H1 (cell line): ENCODE data around the gene VWA7. TPM values are rescaled to one million over a fixed set of nuclear protein-coding genes. Genes with fewer than 3 reads are reported as not detected.

Experiments used
- CTCF ChIA-PET: fragments of 300-600 bp; sonication (Branson Sonifier 250); formaldehyde crosslinking; loops from one replicate; lab custom pipeline; 2021; ENCODE audit not compliant: partially characterized antibody; lab: Charles Lee
- POLR2A ChIA-PET: fragments of 300-600 bp; sonication (Branson Sonifier 250); formaldehyde crosslinking; loops from one replicate; lab custom pipeline; 2021; ENCODE audit warnings: inconsistent platforms; ENCODE audit not compliant: partially characterized antibody; lab: Charles Lee
- DNase-seq, 2 experiments: peaks; one replicate each; pipeline versions ENCODE4 v3.0.0 to v3.0.0-alpha.2; 2010 to 2022; ENCODE audit warnings: low spot score in 2 of 2, low read depth in 1 of 2, mixed read lengths in 1 of 2
- FAIRE-seq: peaks from 2 replicates; lab custom pipeline; 2011; peaks lifted over from hg19 to GRCh38; lab: Jason Lieb, UNC
- H2AFZ ChIP-seq: 2 replicates; pipeline ENCODE4 v1.8.1; 2012; ENCODE audit warnings: low read length, inconsistent platforms
- H2AK5ac ChIP-seq: 2 replicates; pipeline ENCODE4 v1.6.1; 2013; ENCODE audit warnings: low read depth, low read length
- H2BK120ac ChIP-seq: replicated peaks from 2 replicates; pipeline ENCODE3; 2013; ENCODE audit warnings: low read depth, low read length, inconsistent platforms
- H2BK12ac ChIP-seq: 2 replicates; pipeline ENCODE4 v1.6.1; 2013; ENCODE audit warnings: low read depth, low read length
- H2BK15ac ChIP-seq: 2 replicates; pipeline ENCODE4 v1.6.1; 2013; ENCODE audit warnings: low read length
- H2BK20ac ChIP-seq: 2 replicates; pipeline ENCODE4 v1.6.1; 2013; ENCODE audit warnings: low read length
- H2BK5ac ChIP-seq: 2 replicates; pipeline ENCODE4 v1.6.1; 2013; ENCODE audit warnings: low read depth, low read length
- H3K14ac ChIP-seq: 2 replicates; pipeline ENCODE4 v1.6.1; 2013; ENCODE audit warnings: inconsistent platforms; ENCODE audit not compliant: insufficient read length
- H3K18ac ChIP-seq: 2 replicates; pipeline ENCODE4 v1.6.1; 2013; ENCODE audit warnings: low read length; ENCODE audit errors: extremely low read depth
- H3K23ac ChIP-seq: 2 replicates; pipeline ENCODE4 v1.6.1; 2013; ENCODE audit warnings: inconsistent platforms; ENCODE audit not compliant: insufficient read length
- H3K23me2 ChIP-seq: 2 replicates; pipeline ENCODE4 v1.6.1; 2013; ENCODE audit warnings: low read depth, low read length
- H3K27ac ChIP-seq: 2 replicates; pipeline ENCODE4 v1.6.1; 2011; ENCODE audit warnings: low read depth, low read length, inconsistent platforms
- H3K27me3 ChIP-seq, 4 experiments: replicated peaks in 1 of 4; 1 replicate in 1 of 4; 2 replicates in 3 of 4; pipeline versions ENCODE4 v1.6.1 to v1.8.1; 2011 to 2013; ENCODE audit warnings: low read length in 3 of 4, mild to moderate bottlenecking in 3 of 4, inconsistent platforms in 2 of 4, mixed read lengths in 2 of 4, moderate library complexity in 1 of 4; ENCODE audit not compliant: control insufficient read depth in 3 of 4, insufficient read depth in 3 of 4; ENCODE audit errors: extremely low read depth in 1 of 4
- H3K36me3 ChIP-seq, 4 experiments: 2 replicates each; pipeline versions ENCODE4 v1.6.1 to v1.8.1; 2011 to 2013; ENCODE audit warnings: mild to moderate bottlenecking in 4 of 4, low read length in 3 of 4, moderate library complexity in 2 of 4, control low read depth in 1 of 4, inconsistent platforms in 1 of 4; ENCODE audit not compliant: insufficient read depth in 4 of 4, control insufficient read depth in 2 of 4
- H3K4ac ChIP-seq: replicated peaks from 2 replicates; pipeline ENCODE3; 2013; ENCODE audit warnings: low read length, low read depth, mixed read lengths, inconsistent platforms; ENCODE audit not compliant: insufficient read length
- H3K4me1 ChIP-seq, 4 experiments: replicated peaks in 1 of 4; 1 replicate in 1 of 4; 2 replicates in 3 of 4; pipeline versions ENCODE4 v1.6.1 to v1.8.1; 2011 to 2013; ENCODE audit warnings: low read length in 3 of 4, inconsistent platforms in 2 of 4, mixed read lengths in 1 of 4; ENCODE audit not compliant: insufficient read depth in 4 of 4, control insufficient read depth in 3 of 4
- H3K4me2 ChIP-seq, 2 experiments: 2 replicates each; pipeline versions ENCODE4 v1.6.1 to v1.8.1; 2011 to 2013; ENCODE audit warnings: low read depth in 2 of 2, low read length in 2 of 2, control low read depth in 1 of 2, inconsistent platforms in 1 of 2, mild to moderate bottlenecking in 1 of 2; ENCODE audit not compliant: insufficient read depth in 1 of 2
- H3K4me3 ChIP-seq, 4 experiments: fragments of 200-600, 300-600 bp in 1 of 4; sonication (generic), shearing (Covaris generic), sonication (Bioruptor Twin) in 1 of 4; 2 replicates each; pipeline versions ENCODE4 v1.5.1 to v1.8.1; 2011 to 2016; ENCODE audit warnings: low read length in 4 of 4, low read depth in 3 of 4, control low read depth in 2 of 4, inconsistent platforms in 2 of 4, mild to moderate bottlenecking in 2 of 4, mixed read lengths in 1 of 4, moderate library complexity in 1 of 4; ENCODE audit not compliant: insufficient read depth in 2 of 4; ENCODE audit errors: extremely low read depth in 1 of 4
- H3K56ac ChIP-seq: replicated peaks from 2 replicates; pipeline ENCODE3; 2013; ENCODE audit warnings: low read depth, mild to moderate bottlenecking, mixed read lengths, low read length, inconsistent platforms; ENCODE audit not compliant: insufficient read length
- H3K79me1 ChIP-seq: 2 replicates; pipeline ENCODE4 v1.6.1; 2013; ENCODE audit warnings: low read depth, low read length, control low read depth
- H3K79me2 ChIP-seq, 2 experiments: 2 replicates each; pipeline versions ENCODE4 v1.6.1 to v1.8.1; 2012 to 2013; ENCODE audit warnings: low read length in 2 of 2, mild to moderate bottlenecking in 2 of 2, inconsistent platforms in 1 of 2; ENCODE audit not compliant: insufficient read depth in 2 of 2, control insufficient read depth in 1 of 2
- H3K9ac ChIP-seq, 4 experiments: replicated peaks in 1 of 4; 1 replicate in 1 of 4; 2 replicates in 3 of 4; pipeline versions ENCODE4 v1.6.1 to v1.8.1; 2011 to 2013; ENCODE audit warnings: low read depth in 3 of 4, low read length in 3 of 4, control low read depth in 2 of 4, mild to moderate bottlenecking in 2 of 4, moderate library complexity in 2 of 4, inconsistent platforms in 1 of 4; ENCODE audit errors: extremely low read depth in 1 of 4
- H3K9me3 ChIP-seq, 2 experiments: 2 replicates each; pipeline versions ENCODE4 v1.6.1 to v1.8.1; 2012 to 2013; ENCODE audit warnings: mild to moderate bottlenecking in 2 of 2, moderate library complexity in 2 of 2, control low read depth in 1 of 2, inconsistent platforms in 1 of 2, low read depth in 1 of 2, low read length in 1 of 2, mixed read lengths in 1 of 2; ENCODE audit not compliant: insufficient read depth in 2 of 2
- H4K20me1 ChIP-seq, 2 experiments: replicated peaks in 1 of 2; 2 replicates each; pipeline versions ENCODE3 to v1.8.1; 2011 to 2013; ENCODE audit warnings: inconsistent platforms in 2 of 2, low read length in 2 of 2, mild to moderate bottlenecking in 1 of 2; ENCODE audit not compliant: insufficient read depth in 2 of 2, control insufficient read depth in 1 of 2
- H4K5ac ChIP-seq: 2 replicates; pipeline ENCODE4 v1.6.1; 2013; ENCODE audit warnings: low read length, low read depth, mixed read lengths, inconsistent platforms; ENCODE audit not compliant: insufficient read length
- H4K8ac ChIP-seq: 2 replicates; pipeline ENCODE4 v1.8.0; 2013; ENCODE audit warnings: mild to moderate bottlenecking, moderate library complexity, low read length, inconsistent platforms; ENCODE audit not compliant: insufficient read depth; ENCODE audit errors: extremely low read depth
- H4K91ac ChIP-seq: replicated peaks from 2 replicates; pipeline ENCODE3; 2013; ENCODE audit warnings: low read length, mixed read lengths, inconsistent platforms; ENCODE audit not compliant: insufficient read length
- ATF2 ChIP-seq: IDR thresholded peaks from 2 replicates; pipeline ENCODE4 v1.6.1; 2012; ENCODE audit warnings: low read length, inconsistent platforms
- E2F6 ChIP-seq: IDR thresholded peaks from 2 replicates; pipeline ENCODE4 v1.6.1; 2012; ENCODE audit warnings: inconsistent platforms
- GABPA ChIP-seq: IDR thresholded peaks from 2 replicates; pipeline ENCODE4 v1.6.1; 2011; ENCODE audit warnings: mild to moderate bottlenecking, low read length, moderate library complexity, borderline replicate concordance; ENCODE audit not compliant: insufficient read depth
- KDM4A ChIP-seq: IDR thresholded peaks from one replicate; pipeline ENCODE4 v1.7.1; 2012; ENCODE audit warnings: low read depth, mild to moderate bottlenecking, moderate library complexity, low read length, inconsistent platforms; ENCODE audit not compliant: severe bottlenecking
- PHF8 ChIP-seq: fragments of 200-600 bp; sonication (generic); conservative IDR thresholded peaks from 2 replicates; pipeline ENCODE4 v1.7.1; 2012; ENCODE audit warnings: low read depth, mild to moderate bottlenecking, inconsistent platforms, low read length, moderate library complexity
- POLR2A ChIP-seq, 2 experiments: IDR thresholded peaks; 1 replicate in 1 of 2; 2 replicates in 1 of 2; pipeline ENCODE4 v1.6.1; 2011; ENCODE audit warnings: low read depth in 2 of 2, low read length in 2 of 2, mild to moderate bottlenecking in 2 of 2; ENCODE audit errors: control extremely low read depth in 1 of 2
- RNF2 ChIP-seq: fragments of 200-900, 300-1000 bp; sonication (generic); IDR thresholded peaks from 2 replicates; pipeline ENCODE4 v1.7.1; 2016; ENCODE audit warnings: borderline replicate concordance, low read depth, mild to moderate bottlenecking, antibody characterized with exemption, low read length; ENCODE audit not compliant: poor library complexity, severe bottlenecking; ENCODE audit errors: missing control alignments
- WGBS, 2 experiments: shearing (Covaris generic) in 1 of 2; methylation state at CpG; one replicate each; pipeline versions ENCODE4 v1.1.6 to v1.1.7; 2013 to 2015; ENCODE audit warnings: low lambda C conversion rate in 2 of 2, mixed read lengths in 2 of 2, inconsistent platforms in 1 of 2, low coverage in 1 of 2, missing lambda C conversion rate in 1 of 2; ENCODE audit not compliant: insufficient replicate concordance in 2 of 2, insufficient coverage in 1 of 2, insufficient read length in 1 of 2; ENCODE audit errors: extremely low coverage in 1 of 2, missing lambda C conversion rate in 1 of 2; 5-methylcytosine and 5-hydroxymethylcytosine counted together
- polyA plus RNA-seq, 7 experiments: library from polyadenylated mRNA; depleted of rRNA in 3 of 7; stranded (reverse) in 5 of 7; unstranded in 2 of 7; fragments of >200 nt in 5 of 7; fragments of 200-250 nt in 2 of 7; gene quantifications; 1 replicate in 5 of 7; 2 replicates in 1 of 7; 4 replicates in 1 of 7; pipeline versions ENCODE4 v1.2.1 to v1.2.3, GENCODE V29; 2011 to 2013; ENCODE audit warnings: missing spikeins in 2 of 7, mixed read lengths in 2 of 7
- total RNA-seq: library from RNA; stranded (reverse); fragmentation: NEBNext Ultra II Directional; extraction: Animal tissue kit (Norgen Biotek cat#: 25700); gene quantifications from 2 replicates; pipeline ENCODE4 v1.2.1, GENCODE V29; 2021

VWA7 gene
- total and polyA plus RNA-seq, 2 of the 8 experiments (the other 6 are each of a cell fraction or from before 2014, with no cell fraction given): 0.82 to 2.1 TPM

DNA sequence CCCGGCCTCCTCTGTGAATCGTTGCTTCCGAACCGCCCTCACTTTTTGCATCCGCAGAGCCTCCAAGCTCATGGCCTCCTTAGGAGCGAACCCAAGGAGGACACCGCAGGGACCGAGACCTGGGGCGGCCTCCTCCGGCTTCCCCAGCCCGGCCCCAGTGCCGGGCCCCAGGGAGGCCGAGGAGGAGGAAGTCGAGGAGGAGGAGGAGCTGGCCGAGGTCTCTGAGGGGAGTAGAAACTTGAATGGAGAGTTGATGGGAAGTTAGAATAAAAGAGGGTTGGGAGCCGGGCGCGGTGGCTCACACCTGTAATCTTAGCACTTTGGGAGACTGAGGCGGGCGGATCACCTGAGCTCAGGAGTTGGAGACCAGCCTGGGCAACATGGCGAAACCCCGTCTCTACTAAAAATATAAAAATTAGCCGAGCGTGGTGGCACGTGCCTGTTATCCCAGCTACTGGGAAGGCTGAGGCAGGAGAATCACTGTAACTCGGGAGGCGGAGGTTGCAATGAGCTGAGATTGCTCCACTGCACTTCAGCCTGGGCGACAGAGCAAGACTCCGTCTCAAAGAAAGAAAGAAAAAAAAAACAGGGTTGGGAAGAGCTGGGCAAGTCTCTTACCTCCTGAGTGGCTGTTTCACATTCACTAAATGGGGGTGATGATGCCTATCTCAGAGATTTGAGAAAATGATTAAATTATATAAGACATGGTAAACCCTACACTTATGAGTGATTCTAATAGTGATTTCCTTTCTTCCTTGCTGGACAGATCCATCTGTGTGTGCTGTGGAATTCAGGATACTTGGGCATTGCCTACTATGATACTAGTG is 36.5 kb downstream of the VWA7 start:
- ChIA-PET CTCF (interaction anchor here (0.8 to 5.9 kb wide), 14 partner anchors 11 to 160 kb away, joined by 3 to 52 read pairs (median 4); partner anchors contain the start of genes DDAH2, MPIG6B, SAPCD1 and VARS1), POLR2A (interaction anchor here (0.6 to 8.7 kb wide), 44 partner anchors 10 to 199 kb away, joined by 3 to 73 read pairs (median 8); partner anchors contain the start of genes ABHD16A, APOM, ATP6V1G2 and BAG6)
- Histone ChIP-seq H3K36me3 (peaks cover 0 to 12% (median 0%) of the 10 kb centered on the region in 4 experiments; a peak in 3 of 8 replicates), H2BK15ac (peak overlapping the region; percentile 93; the same call in 1 of the 2 replicates), H2BK12ac (peak overlapping the region; percentile 88; the same call in 1 of the 2 replicates), H3K23ac (no peak overlapping the region), H3K9ac (peak overlapping the region; percentile 70 to 96 (median 92)), H3K4ac (peak overlapping the region; percentile 40), H3K27ac (peak overlapping the region; percentile 92), H3K18ac (peak overlapping the region; percentile 98), H4K8ac (peak overlapping the region; percentile 98; the same call in 1 of the 2 replicates), H3K4me3 (peak overlapping the region; percentile 36 to 65 (median 47)), H3K79me1 (no peaks in the 10 kb centered on the region), H2AK5ac (peak overlapping the region; percentile 68), H3K79me2 (peaks cover 0 to 10% of the 10 kb centered on the region in 2 experiments; a peak in 2 of 4 replicates), H3K4me1 (peaks cover 16 to 22% (median 21%) of the 10 kb centered on the region in 4 experiments), H4K20me1 (no peaks in the 10 kb centered on the region), H3K4me2 (peak overlapping the region; percentile 86 to 99), H3K27me3 (no peaks in the 10 kb centered on the region), H4K91ac (peak overlapping the region; percentile 75), H2BK120ac (peak overlapping the region; percentile 58), H2BK5ac (peak overlapping the region; percentile 98), H4K5ac (peak overlapping the region; percentile 70), H3K23me2 (peaks cover 11% of the 10 kb centered on the region), H3K56ac (peak overlapping the region; percentile 80), H2BK20ac (0 out of 2 replicates have a peak overlapping the region, but pooled peaks have one; percentile 75), H3K9me3 (no peaks in the 10 kb centered on the region; a peak in 1 of 4 replicates), H2AFZ (no peak overlapping the region), H3K14ac (no peak overlapping the region)
- no peak for FAIRE-seq
- 57% methylated on average over 26 of the region's 29 CpGs; no CpG with 5 or more reads in 1 of the 2 experiments for WGBS, 2 experiments
- DNase-seq: no peak
- no peak for TF ChIP-seq ATF2
- no peak for TF ChIP-seq PHF8
- peak in 1 of 2 experiments; percentile 58; a peak in 1 of 3 replicates for TF ChIP-seq POLR2A (IDR thresholded peaks at IDR 0.05; ENCODE audit: control extremely low read depth in 1 of 2, low read depth in 2 of 2, low read length in 2 of 2)
- no peak for TF ChIP-seq E2F6
- TF ChIP-seq RNF2: peak; percentile 15
- TF ChIP-seq GABPA: no peak
- TF ChIP-seq KDM4A: no peak
